Measurements from ENCODE around the gene PARD3. TPM values are rescaled to one million over a fixed set of nuclear protein-coding genes. Genes with fewer than 3 reads are reported as not detected.
"Not testable (repeated sequence)": the region's sequence is repeated elsewhere in the genome, so short reads cannot be mapped to it uniquely, and the experiment has no call there.

PARD3 gene
- total RNA-seq, 2 experiments from 2014 or later = 0.53 to 0.71 TPM

DNA sequence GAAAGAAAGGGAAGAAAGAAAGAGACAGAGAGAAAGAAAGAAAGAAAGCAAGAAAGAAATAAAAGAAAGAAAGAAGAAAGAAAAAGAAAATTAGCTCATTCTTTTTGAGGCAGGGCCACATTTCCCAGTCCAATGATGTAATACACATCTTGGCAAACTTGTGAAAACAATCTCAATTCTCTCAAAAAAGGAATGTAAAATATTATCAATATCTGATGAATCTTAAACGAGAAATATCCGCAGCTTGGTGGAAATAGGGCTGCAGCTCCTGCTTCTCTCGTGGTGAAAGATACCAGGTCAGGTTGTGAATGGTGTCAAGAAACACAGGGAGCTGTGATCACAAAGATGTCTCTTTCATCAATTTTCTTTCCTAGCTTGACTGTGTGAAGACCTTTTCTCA is 741.0 kb downstream of the PARD3 start:
- CTCF ChIA-PET = interaction anchor here (0.6 kb wide), 1 partner anchor 49 kb away, joined by 3 read pairs; no protein-coding TSS in a partner anchor
- intact Hi-C loops (cut with DNase I, micrococcal nuclease) = no loop called here
- Histone ChIP-seq H3K27ac (ENCODE audit: low read depth in 1 of 2, low read length in 2 of 2) (no peak overlapping the region), H3K4me3 (ENCODE audit: low read length) (no peak overlapping the region), H3K9me3 (ENCODE audit: control insufficient read depth in 1 of 2, insufficient read depth in 1 of 2, low read length in 2 of 2) (peaks cover 5 to 17% of the 10 kb centered on the region in 2 experiments), H3K4me1 (ENCODE audit: insufficient read depth, low read length) (no peaks in the 10 kb centered on the region), H3K27me3 (ENCODE audit: control insufficient read depth in 1 of 2, insufficient read depth in 2 of 2, low read length in 2 of 2) (no peaks in the 10 kb centered on the region), H3K36me3 (ENCODE audit: insufficient read depth, low read length) (no peaks in the 10 kb centered on the region)
- peaks cover 4% of the 10 kb centered on the region for H3K9me3 Mint-ChIP-seq
- ATAC-seq (ENCODE audit: poor library complexity) (no peak), DNase-seq (no peak)
- H3K27ac Mint-ChIP-seq = no peak overlapping the region
- no peaks in the 10 kb centered on the region for H3K36me3 Mint-ChIP-seq (ENCODE audit: low read depth)
- no peaks in the 10 kb centered on the region for H3K27me3 Mint-ChIP-seq
- TF ChIP-seq, protein P1, sequence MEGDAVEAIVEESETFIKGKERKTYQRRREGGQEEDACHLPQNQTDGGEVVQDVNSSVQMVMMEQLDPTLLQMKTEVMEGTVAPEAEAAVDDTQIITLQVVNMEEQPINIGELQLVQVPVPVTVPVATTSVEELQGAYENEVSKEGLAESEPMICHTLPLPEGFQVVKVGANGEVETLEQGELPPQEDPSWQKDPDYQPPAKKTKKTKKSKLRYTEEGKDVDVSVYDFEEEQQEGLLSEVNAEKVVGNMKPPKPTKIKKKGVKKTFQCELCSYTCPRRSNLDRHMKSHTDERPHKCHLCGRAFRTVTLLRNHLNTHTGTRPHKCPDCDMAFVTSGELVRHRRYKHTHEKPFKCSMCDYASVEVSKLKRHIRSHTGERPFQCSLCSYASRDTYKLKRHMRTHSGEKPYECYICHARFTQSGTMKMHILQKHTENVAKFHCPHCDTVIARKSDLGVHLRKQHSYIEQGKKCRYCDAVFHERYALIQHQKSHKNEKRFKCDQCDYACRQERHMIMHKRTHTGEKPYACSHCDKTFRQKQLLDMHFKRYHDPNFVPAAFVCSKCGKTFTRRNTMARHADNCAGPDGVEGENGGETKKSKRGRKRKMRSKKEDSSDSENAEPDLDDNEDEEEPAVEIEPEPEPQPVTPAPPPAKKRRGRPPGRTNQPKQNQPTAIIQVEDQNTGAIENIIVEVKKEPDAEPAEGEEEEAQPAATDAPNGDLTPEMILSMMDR (IDR thresholded peaks at IDR 0.05) = no peak
- H3K4me1 Mint-ChIP-seq (ENCODE audit: low read depth) = no peaks in the 10 kb centered on the region
- POLR2A ChIA-PET = no interaction called here
- no peak overlapping the region for H3K4me3 Mint-ChIP-seq

DNA sequence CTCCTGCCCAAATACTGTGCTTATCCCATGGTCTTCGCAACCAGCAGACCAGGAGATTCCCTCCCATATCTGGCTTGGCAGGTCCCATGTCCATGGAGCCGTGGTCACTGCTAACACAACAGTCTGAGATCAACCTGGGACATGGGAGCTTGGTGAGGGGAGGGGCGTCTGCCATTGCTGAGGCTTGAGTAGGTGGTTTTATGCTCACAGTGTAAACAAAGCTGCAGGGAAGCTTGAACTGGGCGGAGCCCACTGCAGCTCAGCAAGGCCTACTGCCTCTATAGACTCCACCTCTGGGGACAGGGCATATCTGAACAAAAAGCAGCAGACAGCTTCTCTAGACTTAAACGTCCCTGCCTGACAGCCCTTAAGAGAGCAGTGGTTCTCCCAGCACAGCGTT is 747.4 kb downstream of the PARD3 start:
- H3K27ac ChIP-seq (ENCODE audit: low read depth in 1 of 2, low read length in 2 of 2); H3K36me3 ChIP-seq (ENCODE audit: insufficient read depth, low read length); CTCF ChIA-PET; H3K9me3 Mint-ChIP-seq; ATAC-seq (ENCODE audit: poor library complexity); H3K4me3 Mint-ChIP-seq; H3K27me3 ChIP-seq (ENCODE audit: control insufficient read depth in 1 of 2, insufficient read depth in 2 of 2, low read length in 2 of 2); intact Hi-C loops (cut with DNase I, micrococcal nuclease); DNase-seq; H3K4me1 ChIP-seq (ENCODE audit: insufficient read depth, low read length); H3K4me1 Mint-ChIP-seq (ENCODE audit: low read depth); H3K27me3 Mint-ChIP-seq; H3K4me3 ChIP-seq (ENCODE audit: low read length); H3K36me3 Mint-ChIP-seq (ENCODE audit: low read depth); H3K9me3 ChIP-seq (ENCODE audit: control insufficient read depth in 1 of 2, insufficient read depth in 1 of 2, low read length in 2 of 2); H3K27ac Mint-ChIP-seq; POLR2A ChIA-PET: not testable (repeated sequence)

DNA sequence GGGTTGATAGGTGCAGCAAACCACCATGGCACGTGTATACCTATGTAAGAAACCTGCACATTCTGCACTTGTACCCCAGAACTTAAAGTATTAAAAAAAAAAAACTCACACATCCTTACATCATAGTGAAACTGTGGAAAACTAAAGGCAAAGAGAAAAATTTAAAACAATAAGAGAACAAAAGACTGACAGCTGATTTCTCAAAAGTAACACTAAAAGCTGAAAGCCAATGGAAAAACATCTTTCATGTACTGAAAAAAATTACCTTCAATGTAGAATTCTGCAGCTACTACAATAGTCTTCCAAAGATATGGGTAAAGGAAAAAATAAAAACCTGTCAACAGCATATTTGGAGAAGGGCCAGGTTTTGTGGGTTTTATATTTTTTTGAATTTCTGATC is 751.5 kb downstream of the PARD3 start:
- Mint-ChIP-seq H3K4me1 (ENCODE audit: low read depth) (no peaks in the 10 kb centered on the region), H3K27me3 (peaks cover 4% of the 10 kb centered on the region), H3K36me3 (ENCODE audit: low read depth) (no peaks in the 10 kb centered on the region), H3K27ac (no peak overlapping the region), H3K4me3 (no peak overlapping the region), H3K9me3 (peaks cover 2% of the 10 kb centered on the region)
- ATAC-seq (ENCODE audit: poor library complexity) (no peak), DNase-seq (no peak)
- Histone ChIP-seq H3K4me3 (ENCODE audit: low read length) (no peak overlapping the region), H3K9me3 (ENCODE audit: control insufficient read depth in 1 of 2, insufficient read depth in 1 of 2, low read length in 2 of 2) (peaks cover 0 to 13% of the 10 kb centered on the region in 2 experiments), H3K36me3 (ENCODE audit: insufficient read depth, low read length) (no peaks in the 10 kb centered on the region), H3K27me3 (ENCODE audit: control insufficient read depth in 1 of 2, insufficient read depth in 2 of 2, low read length in 2 of 2) (no peaks in the 10 kb centered on the region), H3K27ac (ENCODE audit: low read depth in 1 of 2, low read length in 2 of 2) (no peak overlapping the region), H3K4me1 (ENCODE audit: insufficient read depth, low read length) (no peaks in the 10 kb centered on the region)
- TF ChIP-seq, protein P1 (IDR thresholded peaks at IDR 0.05) = no peak
- ChIA-PET POLR2A (no interaction called here), CTCF (no interaction called here)
- intact Hi-C loops (cut with DNase I, micrococcal nuclease) = no loop called here

DNA sequence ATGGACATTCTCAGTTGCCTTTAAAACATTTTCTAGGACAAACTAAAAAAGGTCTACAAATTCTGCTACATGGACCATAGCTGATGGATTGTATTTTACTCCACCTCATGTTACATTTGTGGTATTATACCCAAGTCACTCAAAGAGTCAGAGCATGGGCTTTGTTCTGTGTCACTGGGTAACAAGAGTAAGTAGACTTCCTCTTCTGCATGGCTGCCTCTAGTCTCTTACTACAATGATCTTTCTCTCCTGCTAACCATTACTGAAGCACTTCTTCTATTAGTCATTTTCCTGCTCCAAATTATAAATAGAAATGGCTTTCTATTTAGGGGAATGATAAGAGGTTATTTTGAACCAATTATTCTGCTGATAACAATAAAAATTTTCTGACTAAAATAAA is 753.3 kb downstream of the PARD3 start:
- POLR2A ChIA-PET = no interaction called here
- Mint-ChIP-seq H3K9me3 (peaks cover 2% of the 10 kb centered on the region), H3K27ac (no peak overlapping the region), H3K27me3 (no peaks in the 10 kb centered on the region), H3K4me3 (no peak overlapping the region), H3K36me3 (ENCODE audit: low read depth) (no peaks in the 10 kb centered on the region), H3K4me1 (ENCODE audit: low read depth) (no peaks in the 10 kb centered on the region)
- H3K9me3 ChIP-seq (ENCODE audit: control insufficient read depth in 1 of 2, insufficient read depth in 1 of 2, low read length in 2 of 2) = peaks cover 0 to 13% of the 10 kb centered on the region in 2 experiments
- H3K36me3 ChIP-seq (ENCODE audit: insufficient read depth, low read length) = no peaks in the 10 kb centered on the region
- TF ChIP-seq, protein P1 (IDR thresholded peaks at IDR 0.05) = no peak
- no peak overlapping the region for H3K4me3 ChIP-seq (ENCODE audit: low read length)
- DNase-seq (no peak), ATAC-seq (ENCODE audit: poor library complexity) (no peak)
- no peaks in the 10 kb centered on the region for H3K27me3 ChIP-seq (ENCODE audit: control insufficient read depth in 1 of 2, insufficient read depth in 2 of 2, low read length in 2 of 2)
- H3K27ac ChIP-seq (ENCODE audit: low read depth in 1 of 2, low read length in 2 of 2) = no peak overlapping the region
- intact Hi-C loops (cut with DNase I, micrococcal nuclease) = no loop called here
- no peaks in the 10 kb centered on the region for H3K4me1 ChIP-seq (ENCODE audit: insufficient read depth, low read length)
- CTCF ChIA-PET = no interaction called here
